WTC11 (cell line): Measurements from ENCODE around the gene FLT4.

Source experiments
- CREB1 ChIP-seq: sonication (generic); formaldehyde crosslinking; IDR thresholded peaks from 2 replicates; pipeline ENCODE4 v1.8.0; 2023; ENCODE audit warnings: mild to moderate bottlenecking, missing genetic modification reagents
- ESRRA ChIP-seq: sonication (generic); formaldehyde crosslinking; IDR thresholded peaks from 2 replicates; pipeline ENCODE4 v1.8.1; 2022; ENCODE audit warnings: mild to moderate bottlenecking, missing genetic modification reagents, borderline replicate concordance
- TF ChIP-seq, protein P1 (sequence below): sonication (generic); formaldehyde crosslinking; conservative IDR thresholded peaks from 2 replicates; pipeline ENCODE4 v1.8.1; 2023; ENCODE audit warnings: mild to moderate bottlenecking, low read depth, missing genetic modification reagents, moderate library complexity

DNA sequence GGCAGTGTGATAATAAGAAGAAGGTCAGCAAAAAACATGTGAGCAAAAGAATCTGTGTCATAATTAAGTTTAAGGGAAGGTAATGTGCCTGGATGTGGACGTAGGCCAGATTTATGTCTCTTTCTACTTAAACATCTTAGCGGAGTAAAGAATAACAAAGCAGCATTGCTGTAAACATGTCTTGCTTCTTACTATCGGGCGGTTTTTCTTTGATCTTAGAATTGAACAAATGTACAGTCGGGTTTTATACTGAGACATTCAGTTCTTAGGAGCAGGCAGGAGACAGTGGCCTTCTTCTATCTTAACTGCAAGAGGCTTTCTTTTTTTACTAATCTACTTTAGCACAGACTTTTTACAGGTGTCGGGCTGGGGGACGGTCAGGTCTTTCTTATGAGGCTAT, 40.4 kb upstream of the FLT4 start:
- TF ChIP-seq CREB1 (CRISPR knock-in tag) (no peak), ESRRA (CRISPR knock-in tag) (no peak)
- TF ChIP-seq, protein P1, sequence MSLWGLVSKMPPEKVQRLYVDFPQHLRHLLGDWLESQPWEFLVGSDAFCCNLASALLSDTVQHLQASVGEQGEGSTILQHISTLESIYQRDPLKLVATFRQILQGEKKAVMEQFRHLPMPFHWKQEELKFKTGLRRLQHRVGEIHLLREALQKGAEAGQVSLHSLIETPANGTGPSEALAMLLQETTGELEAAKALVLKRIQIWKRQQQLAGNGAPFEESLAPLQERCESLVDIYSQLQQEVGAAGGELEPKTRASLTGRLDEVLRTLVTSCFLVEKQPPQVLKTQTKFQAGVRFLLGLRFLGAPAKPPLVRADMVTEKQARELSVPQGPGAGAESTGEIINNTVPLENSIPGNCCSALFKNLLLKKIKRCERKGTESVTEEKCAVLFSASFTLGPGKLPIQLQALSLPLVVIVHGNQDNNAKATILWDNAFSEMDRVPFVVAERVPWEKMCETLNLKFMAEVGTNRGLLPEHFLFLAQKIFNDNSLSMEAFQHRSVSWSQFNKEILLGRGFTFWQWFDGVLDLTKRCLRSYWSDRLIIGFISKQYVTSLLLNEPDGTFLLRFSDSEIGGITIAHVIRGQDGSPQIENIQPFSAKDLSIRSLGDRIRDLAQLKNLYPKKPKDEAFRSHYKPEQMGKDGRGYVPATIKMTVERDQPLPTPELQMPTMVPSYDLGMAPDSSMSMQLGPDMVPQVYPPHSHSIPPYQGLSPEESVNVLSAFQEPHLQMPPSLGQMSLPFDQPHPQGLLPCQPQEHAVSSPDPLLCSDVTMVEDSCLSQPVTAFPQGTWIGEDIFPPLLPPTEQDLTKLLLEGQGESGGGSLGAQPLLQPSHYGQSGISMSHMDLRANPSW (CRISPR knock-in tag): no peak
